Measurements from ENCODE around the gene ZNF438. TPM values are rescaled to one million over a fixed set of nuclear protein-coding genes. Genes with fewer than 3 reads are reported as not detected.

ZNF438 gene
- total and polyA plus RNA-seq, 10 of the 15 experiments (the other 5 are each of a cell fraction or from before 2014, with no cell fraction given): 0.93 to 5.2 (median 1.9) TPM

- SMC1A ChIA-PET (ENCODE audit: uncharacterized antibody, unreplicated experiment): no interaction called here
- intact Hi-C loops (cut with micrococcal nuclease; ENCODE audit: unreplicated experiment) (no loop called here), in situ Hi-C loops (cut with MboI) (no loop called here)
- no peak overlapping the region for H3K27ac ChIP-seq (ENCODE audit: control insufficient read depth, insufficient read depth)
- no peak for TF ChIP-seq MTA2 (IDR thresholded peaks at IDR 0.05; ENCODE audit: low read depth)
- TF ChIP-seq PAX5 (IDR thresholded peaks at IDR 0.05; ENCODE audit: borderline replicate concordance, low read depth, low read length): no peak
- no peak for TF ChIP-seq BACH1 (IDR thresholded peaks at IDR 0.05; ENCODE audit: borderline replicate concordance)
- no peak for TF ChIP-seq RB1 (IDR thresholded peaks at IDR 0.05; ENCODE audit: borderline replicate concordance)
- no peak overlapping the region for H2AFZ ChIP-seq (ENCODE audit: control insufficient read depth, low read depth, low read length)
- no peaks in the 10 kb centered on the region for H3K9me3 ChIP-seq (replicated peaks; ENCODE audit: control insufficient read depth, insufficient read depth, low read length)
- no peak overlapping the region for H3K4me3 ChIP-seq
- H3K4me2 ChIP-seq (ENCODE audit: control insufficient read depth, insufficient read depth): no peak overlapping the region
- 19% methylated on average over 3 of the region's 3 CpGs for WGBS (ENCODE audit: insufficient coverage, insufficient replicate concordance, low lambda C conversion rate, missing lambda C conversion rate)
- POLR2A ChIA-PET: no interaction called here
- CTCF ChIA-PET: no interaction called here
- H3K9ac ChIP-seq (ENCODE audit: control insufficient read depth, insufficient read depth, low read length): no peak overlapping the region
- H3K79me2 ChIP-seq (ENCODE audit: control insufficient read depth, insufficient read depth, low read length): no peaks in the 10 kb centered on the region
- no peak for FAIRE-seq
- RAD21 ChIA-PET (ENCODE audit: unreplicated experiment): no interaction called here
- no peaks in the 10 kb centered on the region for H3K36me3 ChIP-seq (ENCODE audit: control insufficient read depth in 2 of 2, insufficient read depth in 2 of 2, low read length in 1 of 2)
- DNase-seq (ENCODE audit: low read depth, low spot score): no peak
- no peaks in the 10 kb centered on the region for H3K4me1 ChIP-seq (ENCODE audit: control insufficient read depth, insufficient read depth, low read length)
- no peaks in the 10 kb centered on the region for H3K27me3 ChIP-seq (replicated peaks in 1 of 2; ENCODE audit: control insufficient read depth in 2 of 2, insufficient read depth in 2 of 2, low read length in 1 of 2)
- no peak for ATAC-seq
- BruUV-seq (replicated peaks): no TSS peak
- H4K20me1 ChIP-seq (ENCODE audit: control insufficient read depth, insufficient read depth): no peaks in the 10 kb centered on the region
These were observed 206.6 kb downstream of the ZNF438 start for GRCh38 chr10:30825022-30825421.

- RAD21 ChIA-PET (ENCODE audit: unreplicated experiment): no interaction called here
- Histone ChIP-seq H3K4me2 (ENCODE audit: control insufficient read depth, insufficient read depth) (no peak overlapping the region), H3K4me1 (ENCODE audit: control insufficient read depth, insufficient read depth, low read length) (no peaks in the 10 kb centered on the region), H2AFZ (ENCODE audit: control insufficient read depth, low read depth, low read length) (no peak overlapping the region), H3K79me2 (ENCODE audit: control insufficient read depth, insufficient read depth, low read length) (no peaks in the 10 kb centered on the region), H3K9me3 (replicated peaks; ENCODE audit: control insufficient read depth, insufficient read depth, low read length) (no peaks in the 10 kb centered on the region), H4K20me1 (ENCODE audit: control insufficient read depth, insufficient read depth) (no peaks in the 10 kb centered on the region), H3K27ac (ENCODE audit: control insufficient read depth, insufficient read depth) (no peak overlapping the region), H3K4me3 (no peak overlapping the region), H3K27me3 (replicated peaks in 1 of 2; ENCODE audit: control insufficient read depth in 2 of 2, insufficient read depth in 2 of 2, low read length in 1 of 2) (no peaks in the 10 kb centered on the region), H3K36me3 (ENCODE audit: control insufficient read depth in 2 of 2, insufficient read depth in 2 of 2, low read length in 1 of 2) (no peaks in the 10 kb centered on the region), H3K9ac (ENCODE audit: control insufficient read depth, insufficient read depth, low read length) (no peak overlapping the region)
- in situ Hi-C loops (cut with MboI): no loop called here
- no peak for FAIRE-seq
- no TSS peak for BruUV-seq (replicated peaks)
- CTCF ChIA-PET: interaction anchor here (0.9 kb wide), 1 partner anchor 134 kb away, joined by 3 read pairs; no protein-coding TSS in a partner anchor
- no peak for ATAC-seq
- intact Hi-C loops (cut with micrococcal nuclease; ENCODE audit: unreplicated experiment): no loop called here
- no peak for DNase-seq (ENCODE audit: low read depth, low spot score)
- no peak for TF ChIP-seq PML (IDR thresholded peaks at IDR 0.05; ENCODE audit: low read length)
- TF ChIP-seq POLR2AphosphoS2 (IDR thresholded peaks at IDR 0.05; ENCODE audit: low read depth, low read length): no peak
- POLR2A ChIA-PET: no interaction called here
- SMC1A ChIA-PET (ENCODE audit: uncharacterized antibody, unreplicated experiment): no interaction called here
- 47% methylated on average over 2 of the region's 2 CpGs for WGBS (ENCODE audit: insufficient coverage, insufficient replicate concordance, low lambda C conversion rate, missing lambda C conversion rate)
These were observed 208.0 kb downstream of the ZNF438 start for GRCh38 chr10:30823651-30824050.
